ENCODE results near the gene SIT1.

GRCh38 chr9:35618325-35618727 is 32.4 kb downstream of the SIT1 start, which contains the start of gene CD72:
- TF ChIP-seq CTCF (IDR thresholded peaks at IDR 0.05): no peak
- no peak for TF ChIP-seq POLR2AphosphoS5 (IDR thresholded peaks at IDR 0.05; ENCODE audit: low read depth, low read length)
- TF ChIP-seq REST (IDR thresholded peaks at IDR 0.05; ENCODE audit: insufficient read depth in 1 of 2, low read depth in 2 of 2, low read length in 1 of 2): no peak
- no peak for TF ChIP-seq SIN3A (IDR thresholded peaks at IDR 0.05; ENCODE audit: borderline replicate concordance, insufficient read depth, low read depth, low read length)
- no peak for TF ChIP-seq TCF7L2 (IDR thresholded peaks at IDR 0.05; ENCODE audit: low read depth, low read length)

Measured in Panc1 (cell line).